ENCODE measurements around the gene GPHN. TPM values are rescaled to one million over a fixed set of nuclear protein-coding genes. Genes with fewer than 3 reads are reported as not detected.
"Not testable (repeated sequence)": the region's sequence is repeated elsewhere in the genome, so short reads cannot be mapped to it uniquely, and the experiment has no call there.

The GPHN gene
- total RNA-seq, 1 donor: 7.8 TPM

GRCh38 chr14:66493750-66494149, 14.2 kb upstream of the GPHN start:
- Histone ChIP-seq H3K27me3 (ENCODE audit: insufficient read depth, low read length) (no peaks in the 10 kb centered on the region), H3K9me3 (ENCODE audit: low read depth, low read length) (no peaks in the 10 kb centered on the region), H3K4me3 (ENCODE audit: low read length) (no peak overlapping the region), H3K4me1 (ENCODE audit: insufficient read depth, low read length) (no peaks in the 10 kb centered on the region)

GRCh38 chr14:66495218-66496098, 12.5 kb upstream of the GPHN start:
- Histone ChIP-seq H3K27me3 (ENCODE audit: insufficient read depth, low read length) (no peaks in the 10 kb centered on the region), H3K4me3 (ENCODE audit: low read length) (no peak overlapping the region), H3K4me1 (ENCODE audit: insufficient read depth, low read length) (no peaks in the 10 kb centered on the region), H3K9me3 (ENCODE audit: low read depth, low read length) (no peaks in the 10 kb centered on the region)

- Histone ChIP-seq H3K9me3 (ENCODE audit: low read depth, low read length) (no peaks in the 10 kb centered on the region), H3K4me1 (ENCODE audit: insufficient read depth, low read length) (no peaks in the 10 kb centered on the region), H3K27me3 (ENCODE audit: insufficient read depth, low read length) (no peaks in the 10 kb centered on the region), H3K4me3 (ENCODE audit: low read length) (no peak overlapping the region)
Measured at GRCh38 chr14:66496188-66496807, 11.6 kb upstream of the GPHN start.

- no peaks in the 10 kb centered on the region for H3K27me3 ChIP-seq (ENCODE audit: insufficient read depth, low read length)
- H3K9me3 ChIP-seq (ENCODE audit: low read depth, low read length): no peaks in the 10 kb centered on the region
- no peak overlapping the region for H3K4me3 ChIP-seq (ENCODE audit: low read length)
- no peaks in the 10 kb centered on the region for H3K4me1 ChIP-seq (ENCODE audit: insufficient read depth, low read length)
Measured at GRCh38 chr14:66496911-66497310, 11.0 kb upstream of the GPHN start.

GRCh38 chr14:66498311-66498710, 9.6 kb upstream of the GPHN start:
- Histone ChIP-seq H3K4me3 (ENCODE audit: low read length) (no peak overlapping the region), H3K27me3 (ENCODE audit: insufficient read depth, low read length) (no peaks in the 10 kb centered on the region), H3K9me3 (ENCODE audit: low read depth, low read length) (no peaks in the 10 kb centered on the region), H3K4me1 (ENCODE audit: insufficient read depth, low read length) (no peaks in the 10 kb centered on the region)

GRCh38 chr14:66501592-66501991, 6.4 kb upstream of the GPHN start:
- H3K4me1 ChIP-seq (ENCODE audit: insufficient read depth, low read length): peaks cover under 1% of the 10 kb centered on the region
- H3K27me3 ChIP-seq (ENCODE audit: insufficient read depth, low read length): no peaks in the 10 kb centered on the region
- no peaks in the 10 kb centered on the region for H3K9me3 ChIP-seq (ENCODE audit: low read depth, low read length)
- no peak overlapping the region for H3K4me3 ChIP-seq (ENCODE audit: low read length)

GRCh38 chr14:66502836-66503235, 5.1 kb upstream of the GPHN start:
- H3K9me3 ChIP-seq (ENCODE audit: low read depth, low read length); H3K4me3 ChIP-seq (ENCODE audit: low read length); H3K27me3 ChIP-seq (ENCODE audit: insufficient read depth, low read length); H3K4me1 ChIP-seq (ENCODE audit: insufficient read depth, low read length): not testable (repeated sequence)

- Histone ChIP-seq H3K4me1 (ENCODE audit: insufficient read depth, low read length) (peaks cover 10% of the 10 kb centered on the region), H3K27me3 (ENCODE audit: insufficient read depth, low read length) (no peaks in the 10 kb centered on the region), H3K4me3 (ENCODE audit: low read length) (no peak overlapping the region), H3K9me3 (ENCODE audit: low read depth, low read length) (no peaks in the 10 kb centered on the region)
Measured at GRCh38 chr14:66503532-66503931, 4.4 kb upstream of the GPHN start.

- Histone ChIP-seq H3K9me3 (ENCODE audit: low read depth, low read length) (no peaks in the 10 kb centered on the region), H3K4me1 (ENCODE audit: insufficient read depth, low read length) (peaks cover 21% of the 10 kb centered on the region), H3K27me3 (ENCODE audit: insufficient read depth, low read length) (peaks cover 11% of the 10 kb centered on the region), H3K4me3 (ENCODE audit: low read length) (peak overlapping the region; percentile 61)
Measured at GRCh38 chr14:66507181-66507721, 696 bp upstream of the GPHN start.

- H3K4me1 ChIP-seq (ENCODE audit: insufficient read depth, low read length): peaks cover 21% of the 10 kb centered on the region
- no peaks in the 10 kb centered on the region for H3K9me3 ChIP-seq (ENCODE audit: low read depth, low read length)
- H3K27me3 ChIP-seq (ENCODE audit: insufficient read depth, low read length): peaks cover 11% of the 10 kb centered on the region
- H3K4me3 ChIP-seq (ENCODE audit: low read length): peak overlapping the region; percentile 61
Measured at GRCh38 chr14:66508547-66508845, 549 bp downstream of the GPHN start.

GRCh38 chr14:66508846-66509621, 1.1 kb downstream of the GPHN start:
- peak overlapping the region; percentile 61 for H3K4me3 ChIP-seq (ENCODE audit: low read length)
- H3K27me3 ChIP-seq (ENCODE audit: insufficient read depth, low read length): peaks cover 11% of the 10 kb centered on the region
- H3K9me3 ChIP-seq (ENCODE audit: low read depth, low read length): no peaks in the 10 kb centered on the region
- peaks cover 21% of the 10 kb centered on the region for H3K4me1 ChIP-seq (ENCODE audit: insufficient read depth, low read length)

GRCh38 chr14:66509874-66510273, 1.9 kb downstream of the GPHN start:
- Histone ChIP-seq H3K4me1 (ENCODE audit: insufficient read depth, low read length) (peaks cover 23% of the 10 kb centered on the region), H3K4me3 (ENCODE audit: low read length) (no peak overlapping the region), H3K9me3 (ENCODE audit: low read depth, low read length) (no peaks in the 10 kb centered on the region), H3K27me3 (ENCODE audit: insufficient read depth, low read length) (peaks cover 11% of the 10 kb centered on the region)

- Histone ChIP-seq H3K4me3 (ENCODE audit: low read length) (no peak overlapping the region), H3K27me3 (ENCODE audit: insufficient read depth, low read length) (peaks cover 11% of the 10 kb centered on the region)
Measured at GRCh38 chr14:66511849-66512248, 3.9 kb downstream of the GPHN start.

GRCh38 chr14:66514213-66514612, 6.3 kb downstream of the GPHN start:
- H3K4me1 ChIP-seq (ENCODE audit: insufficient read depth, low read length): peaks cover 11% of the 10 kb centered on the region
- H3K27me3 ChIP-seq (ENCODE audit: insufficient read depth, low read length): peaks cover 11% of the 10 kb centered on the region
- no peak overlapping the region for H3K4me3 ChIP-seq (ENCODE audit: low read length)
- H3K9me3 ChIP-seq (ENCODE audit: low read depth, low read length): no peaks in the 10 kb centered on the region

More at GRCh38 chr14:66511849-66512248, 3.9 kb downstream of the GPHN start:
- Histone ChIP-seq H3K9me3 (ENCODE audit: low read depth, low read length) (no peaks in the 10 kb centered on the region), H3K4me1 (ENCODE audit: insufficient read depth, low read length) (peaks cover 21% of the 10 kb centered on the region)

- Histone ChIP-seq H3K4me3 (ENCODE audit: low read length) (no peak overlapping the region), H3K9me3 (ENCODE audit: low read depth, low read length) (no peaks in the 10 kb centered on the region), H3K27me3 (ENCODE audit: insufficient read depth, low read length) (no peaks in the 10 kb centered on the region), H3K4me1 (ENCODE audit: insufficient read depth, low read length) (no peaks in the 10 kb centered on the region)
Measured at GRCh38 chr14:66530526-66530925, 22.6 kb downstream of the GPHN start.

All from mononuclear cell (primary cell).